Breast epithelium (tissue), 4 donors: ENCODE measurements around the gene SLC25A1. TPM values are rescaled to one million over a fixed set of nuclear protein-coding genes. Genes with fewer than 3 reads are reported as not detected.
"Not testable (repeated sequence)": the region's sequence is repeated elsewhere in the genome, so short reads cannot be mapped to it uniquely, and the experiment has no call there.

Source experiments
- DNase-seq, 2 donors: peaks; one replicate each; pipeline ENCODE4 v3.0.0-alpha.2; 2019; ENCODE audit warnings: low spot score in 2 of 2
- H3K27ac ChIP-seq, 2 donors: fragments of 200-600 bp; sonication (generic) in 1 of 2; one replicate each; pipeline ENCODE4 v1.5.1; 2016 to 2019; ENCODE audit warnings: mild to moderate bottlenecking in 1 of 2
- H3K27me3 ChIP-seq, 2 donors: fragments of 200-600 bp; sonication (generic) in 1 of 2; one replicate each; pipeline versions ENCODE4 v1.5.1 to v1.6.0; 2017 to 2019; ENCODE audit warnings: control low read depth in 1 of 2, mild to moderate bottlenecking in 1 of 2
- H3K36me3 ChIP-seq: fragments of 200-600 bp; one replicate; pipeline ENCODE4 v1.5.1; 2019
- H3K4me1 ChIP-seq, 2 donors: fragments of 200-600 bp; sonication (generic); one replicate each; pipeline ENCODE4 v1.5.1; 2016 to 2019; ENCODE audit warnings: control low read depth in 1 of 2
- H3K4me3 ChIP-seq, 3 donors: fragments of 200-600 bp; sonication (generic); 1 replicate in 2 of 3; 2 replicates in 1 of 3; pipeline ENCODE4 v1.5.1; 2016 to 2019; ENCODE audit warnings: mild to moderate bottlenecking in 3 of 3, moderate library complexity in 2 of 3
- H3K9me3 ChIP-seq, 2 donors: fragments of 200-600 bp; sonication (generic) in 1 of 2; one replicate each; pipeline ENCODE4 v1.5.1; 2016 to 2019; ENCODE audit warnings: control low read depth in 1 of 2
- CTCF ChIP-seq, 3 donors: fragments of 450-650 bp; IDR thresholded peaks; one replicate each; pipeline ENCODE4 v1.5.1; 2016 to 2017; ENCODE audit warnings: antibody characterized with exemption in 3 of 3, mild to moderate bottlenecking in 3 of 3, moderate library complexity in 3 of 3
- POLR2A ChIP-seq: fragments of 450-650 bp; IDR thresholded peaks from one replicate; pipeline ENCODE4 v1.6.1; 2016; ENCODE audit warnings: antibody characterized with exemption, mild to moderate bottlenecking, moderate library complexity
- POLR2AphosphoS5 ChIP-seq, 3 donors: sonication (generic); formaldehyde crosslinking; IDR thresholded peaks; one replicate each; pipeline ENCODE4 v1.6.1; 2017; ENCODE audit warnings: antibody characterized with exemption in 3 of 3
- intact Hi-C: fragments of 100-400 bp; cut with DNase I; formaldehyde crosslinking; loops from one replicate; pipeline ENCODE4 v1.15.1; 2023; ENCODE audit warnings: low total_unique reads
- total RNA-seq, 3 donors: library from RNA; depleted of rRNA; stranded (reverse); fragments of >200 nt; gene quantifications; one replicate each; pipeline ENCODE4 v1.1.0, GENCODE V29; 2016

The SLC25A1 gene
- total RNA-seq, 3 donors from 2014 or later, result 49.2 to 140 (median 50.2) TPM

- intact Hi-C loops, result no loop called here
- Histone ChIP-seq H3K4me3 (no peak overlapping the region), H3K9me3 (peaks cover 0 to 4% of the 10 kb centered on the region in 2 donors), H3K4me1 (no peaks in the 10 kb centered on the region), H3K27ac (no peak overlapping the region), H3K36me3 (no peaks in the 10 kb centered on the region), H3K27me3 (peaks cover 5 to 38% of the 10 kb centered on the region in 2 donors)
- TF ChIP-seq CTCF (IDR thresholded peaks at IDR 0.05) (no peak), POLR2A (no peak), POLR2AphosphoS5 (IDR thresholded peaks at IDR 0.05) (no peak)
- no peak for DNase-seq
Measured at GRCh38 chr22:19167106-19167869, 11.2 kb downstream of the SLC25A1 start.

GRCh38 chr22:19166421-19166820, 12.1 kb downstream of the SLC25A1 start:
- no peak for TF ChIP-seq CTCF (IDR thresholded peaks at IDR 0.05)
- TF ChIP-seq POLR2A, result no peak
- TF ChIP-seq POLR2AphosphoS5 (IDR thresholded peaks at IDR 0.05), result no peak
- H3K36me3 ChIP-seq, result no peaks in the 10 kb centered on the region
- DNase-seq, result no peak
- intact Hi-C loops, result no loop called here
- H3K4me1 ChIP-seq, result no peaks in the 10 kb centered on the region
- peaks cover 5 to 38% of the 10 kb centered on the region in 2 donors for H3K27me3 ChIP-seq
- H3K27ac ChIP-seq, result no peak overlapping the region
- H3K9me3 ChIP-seq, result peaks cover 0 to 4% of the 10 kb centered on the region in 2 donors
- H3K4me3 ChIP-seq, result no peak overlapping the region

- Histone ChIP-seq H3K4me3 (no peak overlapping the region), H3K27ac (no peak overlapping the region), H3K27me3 (peaks cover 4 to 39% of the 10 kb centered on the region in 2 donors), H3K4me1 (no peaks in the 10 kb centered on the region), H3K9me3 (peaks cover 0 to 4% of the 10 kb centered on the region in 2 donors), H3K36me3 (no peaks in the 10 kb centered on the region)
- TF ChIP-seq POLR2AphosphoS5 (IDR thresholded peaks at IDR 0.05), result no peak
- no peak for TF ChIP-seq CTCF (IDR thresholded peaks at IDR 0.05)
- TF ChIP-seq POLR2A, result no peak
- intact Hi-C loops, result no loop called here
- DNase-seq, result no peak
Measured at GRCh38 chr22:19164425-19164824, 14.1 kb downstream of the SLC25A1 start.

GRCh38 chr22:19158649-19159048, 19.9 kb downstream of the SLC25A1 start:
- H3K27ac ChIP-seq, intact Hi-C loops: not testable (repeated sequence)
- H3K27me3 ChIP-seq, result peaks cover 0 to 15% of the 10 kb centered on the region in 2 donors

GRCh38 chr22:19156109-19156508, 22.4 kb downstream of the SLC25A1 start:
- DNase-seq, intact Hi-C loops, H3K36me3 ChIP-seq, H3K4me1 ChIP-seq, H3K27ac ChIP-seq, H3K9me3 ChIP-seq, H3K4me3 ChIP-seq: not testable (repeated sequence)
- H3K27me3 ChIP-seq, result peaks cover 1 to 38% of the 10 kb centered on the region in 2 donors

More at GRCh38 chr22:19158649-19159048, 19.9 kb downstream of the SLC25A1 start:
- DNase-seq, H3K36me3 ChIP-seq, H3K9me3 ChIP-seq, H3K4me1 ChIP-seq, H3K4me3 ChIP-seq: not testable (repeated sequence)

- no peak for DNase-seq
- H3K4me3 ChIP-seq, result no peak overlapping the region
- intact Hi-C loops, result no loop called here
- peaks cover 7 to 57% of the 10 kb centered on the region in 2 donors for H3K27me3 ChIP-seq
- H3K27ac ChIP-seq, result no peak overlapping the region
- H3K9me3 ChIP-seq, result no peaks in the 10 kb centered on the region
- H3K4me1 ChIP-seq, result peaks cover 0 to 4% of the 10 kb centered on the region in 2 donors
- no peaks in the 10 kb centered on the region for H3K36me3 ChIP-seq
- TF ChIP-seq CTCF (IDR thresholded peaks at IDR 0.05) (no peak), POLR2A (no peak), POLR2AphosphoS5 (IDR thresholded peaks at IDR 0.05) (no peak)
Measured at GRCh38 chr22:19152942-19153883, 25.3 kb downstream of the SLC25A1 start.
